COLO668 (cell line): ENCODE data around the gene CBX5.
A peak's percentile ranks its signal among the peaks of the same experiment; 100 is the strongest.
"Not testable (repeated sequence)": the region's sequence is repeated elsewhere in the genome, so short reads cannot be mapped to it uniquely, and the experiment has no call there.

Experiments used
- DNase-seq: peaks from one replicate; lab custom pipeline; 2025; ENCODE audit not compliant: unreplicated experiment; lab: John Stamatoyannopoulos, UW

Gene CBX5

DNA sequence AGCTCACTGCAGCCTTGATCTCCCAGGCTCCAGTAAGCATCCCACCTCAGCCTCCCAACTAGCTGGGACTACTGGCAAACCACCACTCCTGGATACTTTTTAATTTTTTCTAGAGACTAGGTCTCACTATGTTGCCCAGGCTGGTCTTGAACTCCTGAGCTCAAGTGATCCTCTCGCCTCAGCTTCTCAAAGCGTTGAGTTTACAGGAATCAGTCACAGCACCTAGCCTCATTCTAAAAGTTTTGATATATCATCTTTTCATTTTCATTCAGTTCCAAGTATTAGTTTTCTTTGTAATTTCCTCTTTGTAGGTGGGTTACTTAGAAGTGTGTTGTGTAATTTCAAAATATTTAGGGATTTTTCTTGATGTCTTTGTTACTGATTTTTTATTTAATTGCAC, 9.6 kb downstream of the CBX5 start:
- no peak for DNase-seq

DNA sequence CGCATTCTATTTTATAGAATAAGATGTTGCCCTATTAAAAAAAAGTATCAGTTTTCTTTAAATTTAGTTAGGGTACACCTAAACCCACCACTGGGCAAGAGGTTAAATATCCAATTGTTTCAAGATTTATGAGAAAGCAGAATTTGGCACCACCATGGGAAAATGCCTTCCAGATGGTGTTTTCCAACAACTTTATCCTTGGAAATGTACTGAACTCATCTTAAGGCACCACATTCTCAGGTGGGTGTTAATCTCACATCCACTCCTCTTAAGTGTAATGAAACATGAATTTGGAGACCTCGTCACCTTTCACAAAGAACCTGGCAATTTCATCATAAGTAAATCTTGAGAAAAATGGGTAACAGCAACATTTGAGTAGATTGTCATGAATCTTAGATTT, 13.1 kb downstream of the CBX5 start:
- DNase-seq, result no peak

DNA sequence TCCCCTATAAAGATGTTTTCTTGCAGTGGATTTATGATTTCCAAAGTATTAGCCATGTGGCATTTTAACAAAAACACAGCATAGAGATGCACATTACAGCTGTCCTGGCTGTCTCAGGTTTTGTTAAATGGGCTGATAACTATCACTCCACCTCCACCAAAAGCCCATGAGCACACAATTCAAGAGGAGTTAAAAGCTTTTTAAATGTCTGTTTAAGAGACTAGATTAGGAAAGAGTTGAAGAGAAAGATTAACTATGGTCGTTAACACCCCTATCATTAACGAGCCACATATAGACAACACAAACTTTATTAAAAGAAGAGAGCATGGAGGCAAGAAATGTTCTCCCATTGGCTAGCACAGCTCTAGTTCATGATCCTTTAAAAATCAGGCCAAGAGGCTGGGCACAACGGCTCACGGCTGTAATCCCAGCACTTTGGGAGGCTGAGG, 14.5 kb downstream of the CBX5 start:
- no peak for DNase-seq

DNA sequence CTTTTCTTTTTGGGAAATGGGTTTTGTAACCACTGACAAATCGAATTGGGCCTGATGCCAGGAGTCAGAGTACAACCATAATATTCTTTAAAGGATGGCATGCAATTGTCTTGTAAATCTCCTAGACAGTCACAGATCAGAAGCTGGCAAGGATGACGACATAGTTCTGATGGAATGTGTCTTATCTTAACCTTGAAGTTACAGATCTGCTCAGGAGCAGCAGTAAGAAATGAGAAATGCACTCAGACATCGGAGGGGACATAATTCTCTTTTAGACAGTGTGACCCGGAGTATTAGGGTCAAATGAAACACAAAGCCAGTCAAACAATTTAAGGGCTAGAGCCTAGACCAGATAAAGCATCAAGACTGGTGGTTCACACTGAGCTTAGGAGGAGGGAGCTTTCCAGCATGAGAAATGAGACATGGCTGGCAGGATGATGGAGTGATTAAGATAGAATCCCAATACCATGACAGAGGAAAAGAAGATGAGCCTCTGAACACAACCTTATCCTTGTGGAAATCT, 17.5 kb downstream of the CBX5 start:
- no peak for DNase-seq

DNA sequence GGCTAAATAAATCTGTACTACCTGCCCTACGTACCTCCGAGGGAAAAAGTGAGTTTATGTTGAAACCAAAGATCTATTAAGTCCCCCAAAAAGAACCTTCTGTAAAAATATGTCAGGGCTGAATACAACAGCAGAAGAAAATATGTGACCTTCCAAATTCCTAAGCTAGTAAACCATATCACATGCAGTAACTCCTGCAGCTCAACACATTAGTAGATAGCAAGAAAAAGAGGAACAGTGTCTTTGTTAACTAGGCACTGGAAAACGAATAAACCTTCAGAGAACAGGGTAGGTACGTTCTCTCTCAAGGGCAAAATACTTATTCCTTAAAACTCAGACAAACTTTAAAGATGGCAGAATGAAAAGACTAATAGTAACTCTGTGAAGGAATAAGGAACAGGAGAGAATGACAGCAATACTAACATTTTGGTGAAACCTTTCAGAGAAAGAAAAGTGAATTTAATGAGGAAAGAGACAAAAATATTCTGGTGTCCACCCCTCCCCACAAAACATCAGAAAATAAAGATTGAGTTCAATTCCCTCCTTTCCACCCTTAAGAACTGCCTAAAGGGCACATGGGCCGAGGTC, 18.0 kb downstream of the CBX5 start:
- DNase-seq, result no peak

DNA sequence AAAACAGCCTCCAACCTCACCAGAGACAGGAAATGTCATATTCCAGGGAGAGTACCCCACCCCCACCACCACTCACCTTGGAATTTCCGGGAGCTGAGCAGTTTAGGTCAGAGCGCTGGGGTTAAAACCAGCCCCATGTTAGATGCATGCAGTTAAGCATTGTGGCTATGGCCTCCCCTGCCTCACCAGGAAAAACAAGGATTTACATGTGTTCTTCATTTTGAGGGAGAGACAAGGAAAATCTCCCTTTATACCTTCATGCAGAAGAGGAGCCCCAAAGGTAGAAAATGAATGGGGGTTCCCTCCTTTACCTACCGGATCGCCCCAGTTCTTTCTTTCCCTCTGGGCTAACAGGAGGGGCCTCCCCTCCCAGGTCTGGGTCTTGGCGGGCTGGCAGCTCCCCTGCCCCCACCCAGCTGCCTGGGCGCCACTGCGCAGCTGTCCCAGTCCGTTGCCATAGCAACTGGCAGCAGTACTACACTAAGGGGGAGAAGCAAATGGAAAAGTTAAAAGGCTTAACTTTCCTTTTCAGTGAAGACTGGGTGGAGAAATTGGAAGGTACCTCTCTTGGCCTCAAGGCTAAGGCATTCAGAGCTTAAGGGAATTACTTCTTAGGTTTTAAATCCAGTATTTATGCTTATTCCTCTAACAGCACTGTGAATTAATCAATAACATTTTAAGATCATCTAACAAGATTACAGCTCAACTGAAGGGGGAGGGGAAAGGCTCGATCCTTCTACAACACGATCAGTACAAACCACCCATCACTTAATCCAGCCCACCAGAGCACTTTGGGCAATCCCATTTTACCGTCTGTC, 20.5 kb downstream of the CBX5 start:
- DNase-seq, result peak; percentile 79

DNA sequence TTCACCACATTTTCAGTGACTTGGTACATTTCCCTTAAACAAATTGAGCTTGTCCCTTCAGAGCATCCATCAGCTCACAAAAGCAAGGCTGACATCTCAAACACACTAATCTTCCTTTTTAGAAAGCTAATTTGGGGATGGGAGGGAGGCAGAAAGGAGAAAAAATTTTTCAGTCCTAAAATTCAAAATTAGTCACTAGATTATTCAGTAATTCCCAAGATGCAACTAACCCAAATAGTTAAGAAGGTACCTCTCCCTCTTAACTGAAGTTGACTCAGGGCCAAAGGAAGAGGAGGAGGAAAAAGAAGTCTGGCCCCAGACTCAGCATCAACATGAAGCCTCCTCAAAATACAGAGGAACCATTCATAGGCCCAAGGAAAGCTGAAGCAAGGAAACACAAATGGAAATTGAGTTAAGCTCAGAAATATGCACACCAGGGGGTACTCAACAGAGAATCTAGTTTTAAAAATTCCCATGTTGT, 21.7 kb downstream of the CBX5 start:
- DNase-seq, result no peak

DNA sequence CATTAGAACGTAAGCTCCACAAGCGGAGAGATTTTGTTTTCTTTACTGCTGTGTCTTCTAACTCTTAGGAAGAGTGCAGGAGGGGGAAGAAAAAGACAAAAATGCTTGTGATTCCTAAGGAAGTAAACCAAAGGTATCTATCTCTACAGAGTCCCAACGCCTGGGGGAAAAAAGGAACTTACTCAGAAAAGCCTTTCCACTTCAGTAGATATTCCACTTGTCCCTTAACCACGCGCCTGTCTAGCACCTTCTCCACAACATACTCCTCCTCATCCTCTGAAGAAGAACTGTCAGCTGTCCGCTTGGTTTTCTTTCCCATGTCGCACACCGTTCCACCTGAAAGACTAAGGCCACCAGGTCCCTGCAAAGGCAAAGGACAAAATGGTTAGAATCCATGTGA, 22.6 kb downstream of the CBX5 start:
- no peak for DNase-seq

DNA sequence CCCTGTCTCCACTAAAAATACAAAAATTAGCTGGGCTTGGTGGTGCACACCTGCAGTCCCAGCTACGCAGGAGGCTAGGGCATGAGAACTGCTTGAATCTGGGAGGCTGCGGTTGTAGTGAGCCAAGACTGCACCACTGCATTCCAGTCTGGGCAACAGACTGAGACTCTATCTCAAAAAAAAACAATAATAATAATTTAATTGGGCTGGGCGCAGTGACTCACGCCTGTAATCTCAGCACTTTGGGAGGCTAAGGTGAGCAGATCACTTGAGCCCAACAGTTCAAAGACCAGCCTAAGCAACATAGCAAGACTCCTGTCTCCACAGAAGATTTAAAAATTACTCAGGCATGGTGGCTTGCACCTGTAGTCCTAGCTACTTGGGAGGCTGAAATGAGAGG, 26.7 kb downstream of the CBX5 start:
- DNase-seq, result no peak

DNA sequence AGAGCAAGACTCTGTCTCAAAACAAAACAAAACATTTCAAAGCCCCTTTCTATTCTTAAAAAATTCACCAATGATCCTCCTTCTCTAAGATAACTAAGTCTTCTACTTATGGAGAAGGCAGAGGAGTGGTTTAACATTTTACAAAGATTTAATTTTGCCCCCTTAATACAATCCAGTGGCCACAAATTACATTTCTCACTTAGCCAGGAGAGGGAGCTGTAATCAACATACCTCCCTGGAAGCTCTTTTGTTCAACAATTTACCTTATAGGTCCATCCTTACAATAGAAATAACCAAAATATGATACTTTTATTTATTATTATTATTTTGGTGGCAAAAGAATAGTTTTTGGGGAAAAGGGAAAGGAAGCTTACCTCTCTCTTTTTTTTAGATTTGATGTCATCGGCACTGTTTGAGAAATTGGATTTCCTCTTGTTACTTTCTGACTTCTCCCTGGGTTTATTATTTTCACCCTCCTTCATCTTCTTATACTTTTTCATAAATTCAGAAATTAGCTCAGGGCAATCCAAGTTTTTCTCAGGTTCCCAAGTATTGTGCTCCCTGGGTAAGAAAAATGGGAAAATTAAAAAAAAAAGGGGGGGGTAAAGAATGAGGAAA, 28.1 kb downstream of the CBX5 start:
- peak; percentile 0 for DNase-seq

DNA sequence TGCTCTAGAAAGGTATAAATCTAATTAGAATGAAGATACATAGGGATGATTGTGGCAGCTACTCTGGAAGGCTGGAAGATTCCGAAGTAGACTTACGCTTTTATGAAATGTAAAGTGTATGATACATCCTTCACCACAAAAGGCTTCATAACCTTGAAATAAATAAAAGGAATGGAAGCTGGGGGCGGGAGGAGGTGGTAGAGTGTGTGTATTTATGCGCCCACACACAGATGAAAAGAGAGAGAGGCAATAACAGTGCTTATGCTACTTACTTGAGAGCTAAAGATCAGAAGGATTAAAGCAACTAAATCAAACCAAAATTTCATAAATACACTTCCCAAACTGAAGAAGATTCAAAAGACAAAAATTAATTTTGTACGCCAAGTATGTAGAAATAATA, 30.4 kb downstream of the CBX5 start:
- DNase-seq, result no peak

DNA sequence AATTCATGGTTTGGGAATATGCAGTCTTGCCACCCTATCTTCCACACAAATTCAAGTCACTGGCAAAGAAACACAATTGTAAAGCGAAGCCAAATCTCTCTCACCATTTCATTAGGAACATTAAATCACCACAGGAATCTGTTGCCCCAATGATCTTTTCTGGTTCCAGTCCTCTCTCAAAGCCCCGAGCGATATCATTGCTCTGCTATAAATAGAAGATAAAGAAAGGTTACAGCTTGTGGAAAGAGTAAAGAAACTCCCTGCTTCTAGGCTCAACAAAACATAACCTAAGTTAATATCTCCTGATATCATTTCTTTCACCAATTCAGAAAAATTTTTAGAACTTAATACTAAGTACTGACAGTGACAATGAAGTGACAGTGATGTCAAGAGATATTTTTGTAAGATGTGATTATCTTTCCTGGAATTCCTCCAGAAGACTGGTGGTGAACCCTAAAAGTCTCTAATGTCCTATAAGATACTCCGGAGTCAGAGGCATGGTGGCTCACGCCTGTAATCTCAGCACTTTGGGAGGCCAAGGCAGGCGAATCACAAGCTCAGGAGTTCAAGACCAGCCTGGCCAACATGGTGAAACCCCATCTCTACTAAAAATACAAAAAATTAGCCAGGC, 33.8 kb downstream of the CBX5 start:
- DNase-seq, result no peak

DNA sequence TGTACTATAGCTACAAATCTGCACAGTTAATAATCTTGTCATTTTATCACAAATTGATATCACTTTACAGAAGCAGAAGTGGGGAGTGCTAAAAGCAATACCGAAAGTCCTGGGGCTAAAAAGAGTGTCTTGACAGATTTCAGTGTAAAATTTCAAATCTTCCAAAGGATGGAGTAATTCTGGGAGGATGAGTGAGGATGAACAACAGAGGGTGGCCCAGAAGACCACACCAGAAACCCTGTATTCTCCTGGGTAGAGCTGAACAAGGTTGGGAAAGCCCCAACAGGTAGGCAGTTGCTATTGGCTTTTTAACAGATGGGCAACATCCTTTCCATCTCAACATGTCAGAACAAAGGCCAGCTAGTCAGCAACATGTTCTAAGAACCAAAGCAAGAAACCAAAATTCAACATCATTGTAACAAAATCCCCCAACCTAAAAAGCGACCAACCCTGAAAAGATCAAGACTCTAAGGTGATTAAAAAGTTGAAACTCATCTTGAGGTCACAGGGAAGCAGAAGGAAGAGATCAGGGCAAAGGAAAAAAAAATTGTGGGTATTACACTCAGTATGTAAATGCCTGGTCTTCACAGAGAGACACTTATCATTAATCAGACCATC, 38.8 kb downstream of the CBX5 start:
- DNase-seq, result no peak

DNA sequence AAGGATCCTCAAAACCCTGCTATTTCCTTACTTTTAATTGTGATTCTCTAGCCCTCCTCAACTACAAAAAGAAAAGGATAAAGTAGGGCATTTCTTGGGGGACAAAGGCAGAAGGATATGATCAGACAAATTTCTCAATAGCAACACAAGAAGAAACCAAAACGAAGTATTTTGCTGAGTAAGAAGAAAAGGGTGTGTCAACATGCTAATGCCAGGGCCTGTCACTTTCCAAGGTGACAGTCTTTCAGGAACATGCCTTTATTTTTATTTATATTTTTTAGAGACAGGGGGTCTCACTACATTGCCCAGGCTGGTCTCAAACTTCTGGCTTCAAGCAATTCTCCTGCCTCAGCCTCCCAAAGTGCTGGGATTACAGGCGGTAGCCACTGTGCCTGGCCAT, 39.8 kb downstream of the CBX5 start:
- DNase-seq, result no peak

DNA sequence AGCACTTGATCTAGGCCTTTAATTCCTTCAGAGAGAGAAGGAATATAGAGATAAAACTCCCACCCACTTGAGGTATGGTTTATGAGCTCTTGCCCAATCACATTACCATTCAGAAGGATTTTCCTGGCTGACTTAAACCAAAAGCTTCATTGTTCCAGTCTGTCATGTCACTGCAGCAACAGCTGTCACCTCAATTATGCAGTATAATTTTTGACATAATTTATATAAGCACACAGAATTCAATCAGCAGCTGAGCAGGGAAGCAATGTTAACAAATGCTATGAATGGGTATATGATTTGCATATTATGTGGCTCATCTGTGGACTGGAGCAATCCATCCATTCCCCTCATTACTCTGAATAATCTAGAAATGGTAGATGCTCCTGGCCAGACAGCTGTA, 40.3 kb downstream of the CBX5 start:
- DNase-seq, result no peak

DNA sequence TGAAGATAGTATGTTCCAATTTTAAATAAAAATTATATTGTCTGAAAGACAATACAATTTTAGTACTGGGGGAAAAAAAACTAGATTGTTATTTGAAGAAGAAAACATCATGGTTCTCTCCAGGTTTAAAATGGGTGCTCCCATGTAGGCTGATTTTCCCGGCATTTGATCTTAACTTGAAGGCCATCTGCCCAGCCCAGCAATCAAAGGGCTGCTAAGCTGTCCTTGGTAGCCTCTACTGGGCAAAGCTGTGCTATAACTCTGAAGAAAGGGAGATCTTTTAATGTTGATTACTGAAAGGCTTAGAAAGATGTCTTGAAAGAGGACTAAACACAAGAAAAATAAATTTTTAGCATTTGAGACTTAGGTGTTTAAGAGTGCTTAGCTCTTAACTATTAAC, 41.4 kb downstream of the CBX5 start:
- DNase-seq, result no peak

DNA sequence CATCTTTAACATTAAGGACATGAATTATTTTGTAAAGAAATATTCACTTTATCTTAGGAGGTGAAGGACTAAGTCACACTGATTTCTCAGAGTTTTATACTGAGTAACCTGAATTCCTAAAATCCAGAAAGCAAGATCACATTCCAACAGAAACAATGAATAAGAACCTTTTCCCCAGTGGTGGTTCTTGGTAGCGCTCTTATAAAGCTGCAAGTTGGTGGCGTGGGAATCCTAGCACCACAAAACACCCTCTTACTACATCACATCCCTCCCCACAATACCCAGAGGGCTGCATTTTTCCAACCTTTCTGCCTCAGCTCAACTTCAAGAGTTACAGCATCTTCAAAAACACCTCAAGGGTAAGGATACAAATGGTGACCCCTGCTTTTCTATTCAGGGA, 47.1 kb downstream of the CBX5 start:
- no peak for DNase-seq

DNA sequence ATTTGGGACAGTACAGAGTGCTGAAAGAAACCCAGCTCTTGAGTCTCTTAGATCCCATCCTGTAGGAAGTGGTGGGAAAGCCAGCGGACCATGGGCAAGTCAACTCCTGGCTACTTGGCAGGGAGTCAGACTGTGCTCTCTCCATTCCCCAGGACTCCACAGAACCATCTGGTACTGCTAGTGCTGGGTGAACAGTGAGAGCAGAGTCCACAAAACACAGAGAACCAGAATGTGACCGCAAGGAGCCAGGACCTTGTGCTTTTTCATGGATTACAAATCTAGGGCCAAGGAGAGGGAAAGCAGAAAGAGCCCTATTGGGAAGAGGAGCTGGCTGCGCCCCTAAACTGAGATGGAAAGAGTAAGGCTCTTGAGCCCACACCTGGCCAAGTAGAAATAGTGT, 48.7 kb downstream of the CBX5 start:
- DNase-seq, result not testable (repeated sequence)

DNA sequence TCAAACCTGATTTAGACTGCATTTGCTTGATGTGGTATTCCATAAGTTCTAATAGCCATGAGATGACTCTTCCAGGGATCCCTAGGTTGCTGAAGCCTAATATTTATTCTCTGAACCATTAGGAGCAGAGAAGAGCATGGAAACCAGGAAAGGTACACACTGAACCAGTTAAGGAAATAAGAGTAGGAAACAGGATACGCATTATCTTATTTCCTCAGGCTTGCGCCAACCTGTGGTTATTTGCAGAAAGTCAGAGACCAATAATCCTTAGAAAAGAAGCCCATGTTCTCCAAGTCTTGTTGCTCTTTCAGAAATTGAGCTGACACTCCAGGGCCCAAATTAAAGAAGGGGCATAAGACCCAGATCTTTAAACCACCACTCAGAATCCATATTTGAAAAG, 49.4 kb downstream of the CBX5 start:
- no peak for DNase-seq

DNA sequence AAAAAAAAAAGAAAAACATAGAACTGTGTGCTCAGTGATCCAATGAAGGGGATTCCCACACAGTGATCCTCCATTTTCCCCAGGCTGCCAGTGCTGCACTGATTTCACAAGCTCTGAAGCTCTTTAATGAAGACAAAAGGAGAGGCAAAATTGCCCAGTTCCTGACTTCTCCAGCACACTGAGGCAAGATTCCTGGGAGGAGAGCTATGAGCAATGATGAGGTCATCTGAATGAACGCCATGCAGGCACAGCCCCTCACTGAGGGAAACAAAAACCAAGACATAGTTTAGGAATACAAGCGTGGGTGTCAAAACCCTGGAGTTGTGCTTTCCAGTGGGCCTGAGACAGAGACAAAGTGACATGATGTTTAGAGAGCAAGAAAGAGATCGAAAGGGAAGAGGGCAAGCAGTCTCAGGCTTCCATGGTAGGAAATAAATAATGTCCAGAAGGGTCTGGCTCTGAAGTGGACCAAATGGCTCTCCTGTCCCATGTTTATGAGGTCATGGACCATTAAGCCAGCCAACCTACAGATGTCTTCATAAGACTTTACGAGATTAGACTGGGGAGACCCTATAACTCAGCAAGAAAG, 50.2 kb downstream of the CBX5 start:
- no peak for DNase-seq

DNA sequence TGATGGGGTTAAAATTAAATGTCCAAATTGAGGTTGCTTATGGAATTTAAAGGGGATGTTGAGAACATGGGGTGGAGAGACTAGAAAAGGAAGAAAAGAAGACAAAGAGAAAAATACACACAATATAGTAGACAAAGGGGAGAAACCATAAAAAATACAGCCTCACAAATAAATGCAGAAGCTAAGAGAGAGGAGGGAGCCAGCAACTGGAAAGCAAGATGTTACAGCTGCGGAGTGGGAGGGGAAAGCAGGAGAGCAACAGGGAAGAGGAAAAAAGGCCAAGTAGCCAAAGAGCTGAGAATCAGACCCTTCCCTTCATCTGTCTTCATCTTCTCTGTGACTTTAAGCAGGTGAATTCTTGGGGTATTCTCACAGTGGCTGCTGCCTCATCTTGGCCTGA, 51.5 kb downstream of the CBX5 start:
- DNase-seq, result no peak
